Ureter (tissue), 1 donor: ENCODE measurements around the gene SEMA5B. TPM values are rescaled to one million over a fixed set of nuclear protein-coding genes. Genes with fewer than 3 reads are reported as not detected.

Source experiments
- DNase-seq: peaks from one replicate; pipeline ENCODE4 v3.0.0-alpha.2; 2020; ENCODE audit warnings: low spot score
- total RNA-seq: library from RNA; stranded (reverse); gene quantifications from one replicate; pipeline ENCODE4 v1.2.4, GENCODE V29; 2023
- donor health status: DM: yes; HTN: yes; CAD: no.

SEMA5B gene
- total RNA-seq, 1 donor from 2014 or later = 2.3 TPM

DNA sequence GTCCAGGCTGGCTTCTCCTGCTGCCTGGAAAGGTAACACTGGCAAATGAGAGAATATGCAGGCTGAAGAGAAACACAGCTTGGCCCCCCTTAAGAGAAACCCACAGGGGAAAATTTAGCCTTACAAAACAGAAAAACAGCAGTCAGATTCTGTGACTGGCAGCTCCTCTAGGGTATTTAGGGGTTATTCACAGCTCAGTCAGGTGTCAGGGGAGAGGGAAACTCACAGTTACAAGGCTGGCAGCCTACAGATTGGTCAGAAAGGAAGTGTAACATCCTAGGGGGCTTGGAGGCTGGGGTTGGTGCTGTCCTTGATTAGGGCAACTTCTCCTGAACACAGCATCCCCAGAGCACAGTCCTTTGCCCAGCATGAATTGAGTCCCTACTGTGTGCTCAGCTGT is 81.4 kb downstream of the SEMA5B start:
- no peak for DNase-seq

- DNase-seq = no peak
Measured at GRCh38 chr3:122945230-122945629, 82.3 kb downstream of the SEMA5B start.

GRCh38 chr3:122944671-122945161 is 82.8 kb downstream of the SEMA5B start:
- DNase-seq = no peak

DNA sequence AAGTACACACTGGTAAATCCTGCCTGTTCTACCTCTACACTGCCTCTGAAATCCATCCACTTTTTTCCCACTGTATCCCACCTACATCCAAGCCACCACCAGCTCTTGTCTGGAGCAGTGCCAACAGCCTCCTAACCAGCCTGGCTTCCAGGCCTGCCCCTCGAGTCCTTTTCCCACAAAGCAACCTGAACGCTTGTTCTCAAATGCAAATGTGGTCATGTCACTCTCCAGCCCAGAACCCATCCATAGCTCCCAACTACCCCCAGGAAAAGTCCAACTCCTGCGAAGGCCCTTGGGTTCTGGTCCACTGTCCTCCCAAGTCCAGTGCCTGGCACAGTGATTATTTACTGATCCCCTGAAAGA is 83.8 kb downstream of the SEMA5B start:
- DNase-seq = no peak

DNA sequence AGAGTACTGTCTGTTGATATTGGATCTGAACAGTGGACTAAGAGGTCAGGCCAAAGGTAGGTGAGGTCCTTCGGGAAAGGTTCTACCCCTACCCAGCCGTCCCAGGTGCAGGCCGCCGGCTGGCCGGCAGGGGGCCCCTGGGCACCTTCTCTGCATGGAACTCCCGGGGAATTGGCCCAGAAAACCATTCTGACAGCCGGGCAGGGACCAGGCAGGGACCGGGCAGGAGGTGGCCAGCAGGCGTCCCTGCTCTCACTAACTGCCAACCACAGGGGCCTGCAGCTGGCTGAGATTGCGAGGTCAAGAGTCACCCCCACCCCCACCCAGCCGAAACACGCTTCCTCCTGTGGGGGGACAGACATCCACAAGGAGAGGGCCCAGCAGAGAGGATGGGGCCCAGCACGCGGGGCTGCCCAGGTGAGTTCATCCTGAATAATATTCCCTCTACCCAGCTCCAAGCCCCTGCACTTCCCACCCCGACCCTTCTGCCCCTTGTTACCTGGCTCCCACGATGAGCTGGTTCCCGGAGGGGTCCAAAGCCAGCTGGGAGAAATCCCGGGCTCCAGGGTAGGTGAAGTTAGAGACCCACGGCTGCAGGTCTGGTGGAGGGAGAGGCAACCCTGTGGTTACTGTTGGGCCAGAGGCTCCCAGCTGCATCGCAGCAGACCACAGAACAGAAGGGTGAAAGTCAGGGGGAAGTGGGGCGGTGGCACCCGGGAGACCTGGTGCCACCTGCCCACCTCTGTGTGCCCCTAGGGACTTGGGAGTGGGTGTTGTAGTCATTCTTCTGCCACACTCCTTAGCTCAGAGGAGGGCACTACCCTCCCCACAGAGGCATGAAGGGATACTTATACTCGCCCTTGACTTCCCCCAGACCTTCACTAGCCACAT is 84.4 kb downstream of the SEMA5B start:
- peak; percentile 67 for DNase-seq

GRCh38 chr3:122942239-122942638 is 85.3 kb downstream of the SEMA5B start:
- no peak for DNase-seq

DNA sequence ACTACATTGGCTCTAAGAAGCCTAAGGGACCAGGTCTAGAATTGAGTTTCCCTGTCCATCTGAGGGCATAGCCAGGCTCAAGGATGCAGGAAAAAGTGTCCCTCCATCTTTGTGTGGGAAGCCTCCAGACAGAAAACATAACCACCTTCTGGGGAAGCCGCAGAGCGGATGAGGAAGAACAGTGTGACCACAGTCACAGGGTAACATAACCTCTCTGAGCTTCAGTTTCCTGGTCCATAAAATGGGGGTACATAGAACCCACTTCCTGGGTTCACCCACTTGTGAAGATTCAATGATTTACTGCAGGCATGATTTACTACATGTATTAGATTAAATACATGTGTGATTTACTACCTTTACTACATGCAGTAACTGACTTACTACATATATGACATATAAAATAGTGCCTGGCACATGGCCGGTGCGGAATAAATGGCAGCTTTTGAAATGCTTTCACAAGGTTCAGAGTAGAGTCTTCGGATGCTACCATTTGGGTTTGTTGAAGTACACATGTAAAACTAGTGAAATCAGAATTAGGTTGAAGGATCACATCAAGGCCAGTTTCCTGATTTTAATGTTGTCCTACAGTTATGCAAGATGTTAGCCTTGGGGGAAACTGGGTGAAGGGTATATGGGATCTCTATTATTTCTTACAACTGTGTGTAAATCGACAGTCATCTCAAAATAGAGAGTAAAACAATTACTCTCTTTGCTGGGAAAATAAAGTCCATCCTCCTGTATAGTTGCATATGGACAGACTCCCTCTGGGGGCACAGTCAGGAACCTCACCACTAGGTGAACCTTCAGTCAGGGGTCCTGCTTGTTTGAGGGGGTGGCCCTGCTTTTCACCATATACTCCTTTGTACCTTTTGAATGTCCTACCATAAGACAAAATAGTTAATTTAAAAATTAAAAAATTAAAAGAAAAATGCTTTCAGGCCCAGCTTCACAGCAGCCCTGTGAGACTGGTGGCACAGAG is 86.0 kb downstream of the SEMA5B start:
- no peak for DNase-seq

DNA sequence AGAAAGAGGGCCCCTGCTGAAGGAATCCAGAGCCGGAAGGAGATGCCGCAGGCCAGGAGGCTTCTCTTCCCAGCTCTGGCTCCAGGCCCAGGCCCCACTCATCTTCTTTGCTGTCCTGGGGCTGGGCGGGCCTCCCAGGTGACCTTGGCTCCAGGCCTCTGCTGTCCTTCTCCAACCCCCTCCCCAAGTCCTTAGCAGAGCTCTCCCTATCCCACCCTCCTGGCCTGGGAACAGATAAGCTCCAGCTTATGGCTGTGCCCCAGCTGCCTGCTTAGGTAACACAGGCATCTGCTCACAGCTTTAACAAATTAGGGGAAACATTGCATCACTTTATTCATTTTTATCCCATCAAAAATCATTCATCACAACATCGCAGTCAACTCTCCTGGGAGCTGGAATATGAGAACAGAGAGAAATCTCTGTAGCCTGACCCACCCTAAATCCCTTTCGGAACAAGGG is 86.9 kb downstream of the SEMA5B start:
- DNase-seq = no peak

DNA sequence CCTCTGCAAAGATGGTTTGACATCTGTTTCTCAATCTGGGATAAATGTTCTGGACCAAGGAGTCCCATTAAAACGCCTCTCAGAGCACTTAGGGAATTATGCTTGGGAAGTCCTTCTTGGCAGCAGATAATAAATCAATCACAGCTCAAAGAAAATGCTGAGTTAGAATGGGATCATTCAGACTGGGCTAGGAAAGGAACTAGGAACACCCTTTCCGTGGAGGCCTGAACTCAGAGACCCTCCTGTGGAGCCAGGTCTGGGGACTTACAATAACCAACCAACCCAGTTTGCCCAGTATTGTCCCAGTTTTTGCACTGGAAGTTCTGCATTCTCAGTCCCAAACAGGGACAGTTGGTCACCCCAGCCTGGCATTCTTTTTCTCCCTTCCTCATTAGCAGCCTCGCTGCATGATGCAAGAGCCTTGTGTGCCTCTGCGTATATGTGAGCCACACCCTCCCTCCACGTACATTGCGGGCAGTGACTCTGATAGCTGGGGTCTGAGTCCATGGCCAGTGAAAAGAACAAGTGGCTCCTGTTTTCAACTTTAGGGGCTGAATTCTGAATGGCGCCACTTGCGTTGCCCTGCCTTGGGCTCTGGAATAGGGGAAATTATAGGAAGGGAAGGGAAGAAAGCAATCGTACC is 88.7 kb downstream of the SEMA5B start:
- no peak for DNase-seq

DNA sequence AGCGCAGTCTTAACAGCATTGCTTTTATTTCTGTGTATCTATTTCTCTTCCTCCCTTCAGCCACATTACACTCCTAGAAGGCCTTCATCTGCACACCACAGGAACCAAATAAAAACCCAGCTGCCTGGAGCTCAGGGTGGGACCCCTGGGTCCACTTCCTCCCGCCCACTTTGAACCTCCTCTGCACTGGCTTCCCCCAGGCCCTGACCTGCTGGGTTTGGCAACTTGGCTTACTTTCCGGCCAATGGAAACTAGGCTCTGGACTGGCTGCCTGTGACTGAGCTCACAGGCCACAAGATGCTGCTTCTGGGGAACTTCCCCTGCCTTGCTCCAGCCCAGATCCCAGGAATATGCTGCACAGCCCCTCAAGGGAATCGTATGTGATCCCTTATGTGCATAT is 89.8 kb downstream of the SEMA5B start:
- DNase-seq = no peak

GRCh38 chr3:122936986-122937385 is 90.6 kb downstream of the SEMA5B start:
- no peak for DNase-seq

GRCh38 chr3:122936335-122936734 is 91.2 kb downstream of the SEMA5B start:
- no peak for DNase-seq

DNA sequence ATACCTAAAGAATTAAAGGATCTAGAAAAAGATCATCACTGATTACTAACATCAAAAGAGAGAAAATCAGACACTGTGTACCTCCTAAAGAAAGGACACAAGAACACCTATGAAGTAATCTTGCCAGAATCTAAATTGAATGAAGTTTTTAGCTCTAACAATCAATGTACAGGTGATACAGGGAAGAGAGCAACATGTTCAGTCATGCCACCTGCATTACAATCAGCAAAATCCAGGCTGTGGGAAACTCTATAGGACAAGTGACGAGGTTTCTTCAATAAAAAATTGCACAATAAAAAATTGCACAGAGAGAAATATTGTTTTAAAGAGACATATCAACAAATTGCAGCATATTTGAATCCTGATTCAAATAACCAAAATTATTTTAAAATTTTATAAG is 93.3 kb downstream of the SEMA5B start:
- DNase-seq = no peak

DNA sequence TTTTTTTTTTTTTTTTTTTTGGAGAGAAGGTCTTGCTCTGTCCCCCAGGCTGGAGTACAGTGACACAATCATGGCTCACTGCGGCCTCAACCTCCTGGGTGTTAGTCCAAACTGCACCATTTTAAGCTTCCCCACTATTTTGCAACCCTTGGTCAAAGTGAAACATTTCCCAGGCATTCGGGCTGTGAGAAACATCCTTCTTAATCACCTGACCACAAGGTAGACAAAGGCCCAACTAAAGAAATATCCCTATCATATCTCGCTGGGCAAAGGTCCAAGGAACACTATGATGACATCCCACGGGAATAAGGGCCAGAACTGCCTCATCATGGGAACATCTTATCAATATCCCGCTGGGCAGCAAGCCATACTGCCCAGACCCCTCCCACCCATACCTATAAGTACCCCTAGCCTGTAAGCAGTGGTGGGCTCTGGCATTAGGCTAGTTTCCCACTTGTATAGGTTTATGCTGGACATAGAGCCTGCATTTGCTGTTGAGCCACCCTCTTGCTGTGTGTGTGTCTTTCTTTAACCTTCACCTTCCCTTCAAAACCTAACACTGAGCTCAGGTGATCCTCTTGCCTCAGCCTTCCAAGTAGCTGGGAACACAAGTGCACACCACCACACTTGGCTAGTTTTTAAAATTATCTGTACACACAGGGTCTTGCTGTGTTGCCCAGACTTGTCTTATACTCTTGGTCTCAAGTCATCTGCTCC is 95.2 kb downstream of the SEMA5B start:
- DNase-seq = no peak

DNA sequence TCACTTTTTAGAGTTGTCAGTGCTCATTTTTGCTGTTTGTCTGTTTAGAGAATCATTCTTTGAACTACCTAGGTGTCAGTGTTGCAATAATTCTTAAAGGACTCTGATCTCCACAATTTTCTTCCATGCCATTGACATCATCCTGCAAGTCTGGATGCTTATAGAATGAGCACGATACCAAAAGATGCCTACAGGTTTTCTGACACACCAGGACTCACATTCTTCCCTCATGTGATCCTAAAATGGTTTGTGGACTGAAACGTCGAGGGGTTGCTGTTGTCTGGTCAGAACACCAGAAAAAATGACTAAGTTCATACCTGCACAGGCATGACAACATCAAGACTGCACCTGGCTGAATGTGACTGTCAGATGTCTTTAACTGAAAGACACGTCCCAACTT is 95.9 kb downstream of the SEMA5B start:
- DNase-seq = no peak

DNA sequence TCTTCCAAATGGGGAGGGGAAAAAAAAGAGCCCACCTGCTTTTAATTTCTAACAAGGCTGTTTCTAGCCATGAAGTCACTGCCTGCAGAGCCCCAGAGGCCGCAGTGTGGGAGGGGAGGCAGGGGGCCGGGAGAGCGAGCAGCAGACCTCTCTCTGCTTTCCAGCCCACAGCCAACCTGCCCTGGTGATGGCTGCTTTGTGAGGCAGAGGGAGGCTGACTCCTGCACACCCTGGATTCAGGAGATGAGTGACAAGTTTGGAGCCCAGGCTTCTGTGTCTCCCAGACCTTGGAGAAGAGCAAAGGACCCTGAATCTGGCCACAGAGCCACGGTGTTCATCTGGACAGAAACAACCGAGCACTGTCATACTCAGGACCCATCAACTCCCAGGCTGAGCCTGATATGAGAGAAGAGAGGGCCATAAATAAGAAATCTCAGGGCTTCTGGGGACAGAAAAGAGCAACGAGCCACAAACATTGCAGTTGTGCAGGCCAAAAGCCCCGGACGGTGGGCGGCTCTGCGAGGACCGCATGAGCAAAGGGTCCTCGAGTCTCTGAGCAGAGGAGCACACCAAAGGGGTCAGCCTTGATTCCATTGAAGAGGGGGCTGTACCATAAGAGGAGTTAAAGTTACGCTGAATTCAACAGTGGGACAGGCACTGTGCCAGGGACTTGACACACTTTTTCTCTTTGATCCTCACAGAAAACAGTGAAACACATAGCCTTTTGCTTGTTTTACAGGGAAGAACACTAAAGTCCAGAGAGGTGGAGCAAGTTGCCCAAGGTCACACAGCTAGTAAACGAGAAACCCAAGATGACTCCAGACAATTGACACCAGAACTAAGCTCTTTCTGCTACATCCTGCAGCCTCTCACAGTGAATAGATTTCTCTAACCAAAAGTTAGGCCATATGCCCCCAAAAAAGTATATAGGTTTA is 97.2 kb downstream of the SEMA5B start:
- DNase-seq = no peak

DNA sequence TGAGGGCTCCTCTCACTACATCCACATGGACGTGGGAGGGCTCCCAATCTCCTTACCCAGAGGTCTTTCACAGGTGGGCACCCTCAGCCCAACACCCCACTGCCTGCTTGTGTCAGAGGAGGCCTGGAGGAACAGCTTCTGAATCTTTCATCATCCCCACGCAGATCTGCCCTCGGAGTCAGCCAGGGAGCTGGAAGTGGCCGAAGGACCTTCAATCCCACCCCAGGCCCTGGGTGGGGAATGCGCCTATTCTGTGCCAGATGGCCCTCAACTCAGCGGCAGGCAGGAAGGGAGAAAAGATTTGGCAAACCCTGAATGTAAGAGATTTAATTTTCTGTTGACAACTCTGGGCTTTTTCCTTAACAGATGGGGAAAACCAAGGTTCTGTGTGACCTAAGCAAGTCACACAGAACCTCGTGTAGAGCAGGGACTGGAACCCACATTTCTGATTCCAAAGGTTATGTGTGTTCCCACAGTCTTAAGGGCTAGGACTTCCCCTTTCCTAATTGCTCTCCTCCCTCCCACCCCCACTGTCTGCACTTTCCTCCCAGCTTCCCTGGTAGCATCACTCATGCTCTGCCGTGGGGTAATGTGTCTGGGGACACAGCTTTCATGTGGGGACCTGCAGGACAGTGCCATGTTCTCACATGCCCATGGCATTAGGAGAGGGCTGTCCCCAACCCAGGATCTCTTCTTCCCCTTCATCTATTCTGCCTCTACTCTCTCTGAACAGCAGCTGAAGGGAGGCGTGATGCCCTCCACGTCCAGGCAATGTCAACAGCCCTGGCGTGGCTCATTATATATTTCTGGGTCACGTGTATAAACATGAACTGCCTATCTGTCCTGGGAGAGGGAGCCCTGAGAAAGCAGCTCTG is 98.1 kb downstream of the SEMA5B start:
- DNase-seq = no peak

DNA sequence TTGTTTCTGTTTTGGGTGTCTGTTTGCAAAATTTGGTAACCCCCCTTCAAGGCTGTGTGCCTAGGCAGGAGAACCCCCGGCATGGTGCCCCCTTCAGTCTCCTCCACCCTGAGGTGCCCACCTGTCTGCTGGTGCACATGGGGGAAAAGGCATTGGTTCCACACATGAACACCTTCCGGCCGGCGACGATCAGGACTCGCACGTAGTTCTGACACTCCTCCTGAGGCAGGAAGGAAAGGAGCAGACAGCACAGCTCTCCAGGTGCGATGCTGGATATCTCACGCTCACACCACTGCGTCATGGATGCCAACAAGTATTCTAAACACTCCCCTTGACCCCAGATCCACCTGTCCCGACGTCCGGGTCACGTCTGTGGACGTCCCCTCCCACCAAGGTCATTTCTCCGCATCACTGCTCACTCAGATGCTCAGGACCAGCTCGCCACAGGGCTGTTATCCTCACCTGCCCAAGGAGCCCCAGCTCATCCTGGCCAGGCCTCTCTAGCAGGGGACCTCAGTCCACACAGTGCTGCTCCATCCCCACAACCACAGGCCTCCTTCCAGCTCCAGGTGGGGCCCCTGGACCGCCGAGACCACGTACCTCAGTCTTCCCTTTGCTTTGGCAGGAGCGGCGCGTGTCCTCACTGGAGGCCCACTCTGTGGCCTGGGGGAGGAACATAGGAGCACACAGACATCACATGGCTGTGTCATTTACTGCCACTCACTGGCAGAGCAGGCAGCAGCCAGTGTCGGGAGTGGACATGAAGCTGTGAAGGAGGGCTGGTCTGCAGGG is 99.0 kb downstream of the SEMA5B start:
- DNase-seq = no peak
